NCI-H1436 treated with DMSO at 0.1 percent for 48 hours (cell line): ENCODE measurements around the gene OARD1.
"Not testable (repeated sequence)": the region's sequence is repeated elsewhere in the genome, so short reads cannot be mapped to it uniquely, and the experiment has no call there.

Source experiments
- DNase-seq: peaks from one replicate; lab custom pipeline; 2025; lab: John Stamatoyannopoulos, UW

The OARD1 gene

GRCh38 chr6:41025966-41026530 is 46.1 kb downstream of the OARD1 start:
- no peak for DNase-seq

DNA sequence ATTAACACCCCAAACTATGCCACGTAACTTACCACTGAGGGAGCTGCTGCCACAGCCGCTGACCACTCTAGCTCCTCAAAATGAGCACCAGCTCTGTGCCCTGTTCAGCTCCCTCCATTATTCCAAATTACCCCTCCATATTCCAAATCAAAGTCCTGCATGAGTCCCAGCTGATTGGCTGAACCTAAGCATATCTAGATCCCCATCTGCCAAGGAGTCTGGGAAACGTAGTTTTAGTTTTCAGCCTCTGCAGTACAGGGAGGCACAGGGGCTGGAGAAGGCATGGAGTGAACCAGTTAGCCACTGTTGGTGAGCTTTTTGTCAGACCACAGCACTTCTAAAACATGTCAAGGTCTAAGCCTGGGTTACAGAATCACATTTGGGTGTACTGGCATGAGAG is 49.0 kb downstream of the OARD1 start:
- DNase-seq, result no peak

DNA sequence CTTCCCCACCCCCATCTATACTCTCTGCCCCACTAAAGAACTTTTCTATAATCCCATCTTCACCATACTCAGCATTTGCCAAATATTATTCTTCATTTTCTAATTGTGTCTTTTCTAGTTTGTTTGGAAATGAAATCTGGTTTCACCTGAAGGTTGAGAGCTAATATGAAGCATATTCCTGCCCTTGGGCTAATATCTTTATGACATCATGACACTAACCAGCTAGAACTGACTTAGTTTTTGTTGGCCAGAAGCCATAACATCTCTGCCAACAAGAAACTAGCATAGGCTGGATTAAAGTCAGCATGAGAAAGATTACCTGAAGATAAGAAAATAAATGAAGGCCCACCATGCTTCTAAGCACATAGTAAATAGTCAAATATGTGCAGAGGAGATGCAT is 49.9 kb downstream of the OARD1 start:
- DNase-seq, result no peak

DNA sequence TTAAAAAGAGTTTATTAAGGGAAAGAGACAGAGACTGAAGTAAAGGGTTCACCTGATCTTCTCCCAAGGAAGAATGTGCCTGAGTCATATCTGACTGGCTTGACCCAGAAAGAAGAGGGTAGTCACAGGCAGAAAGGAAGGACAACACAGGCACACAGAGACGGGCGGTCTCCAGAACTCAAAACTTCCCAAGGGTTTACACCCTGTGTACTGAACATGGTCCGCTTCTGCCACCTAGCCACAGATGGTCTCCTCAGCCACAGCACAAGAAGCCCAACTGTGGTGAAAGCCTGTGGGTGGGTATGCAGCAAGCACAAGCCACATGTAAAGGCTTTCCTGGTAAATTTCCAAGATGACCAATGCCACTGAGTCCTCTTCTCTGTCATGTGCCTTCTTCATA is 50.3 kb downstream of the OARD1 start:
- no peak for DNase-seq

DNA sequence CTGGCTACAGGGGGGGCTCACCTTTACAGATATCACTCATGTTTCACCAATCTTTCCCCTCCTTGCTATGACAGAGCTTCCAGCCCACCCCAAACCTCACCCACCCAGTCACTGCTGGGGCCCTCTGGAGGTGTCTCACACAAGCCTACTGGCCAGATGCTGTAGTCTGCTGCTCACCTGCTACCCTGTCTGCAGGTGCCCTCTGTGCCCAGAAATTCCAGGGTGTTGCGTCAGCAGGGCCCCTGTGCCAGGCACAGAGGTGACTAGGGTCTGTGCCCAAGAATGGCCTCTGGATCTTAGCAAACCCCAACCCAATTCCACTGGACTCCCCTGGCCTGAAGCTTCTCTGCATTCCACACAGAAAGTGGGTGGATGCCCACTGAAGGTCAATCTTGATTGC is 54.5 kb downstream of the OARD1 start:
- no peak for DNase-seq

DNA sequence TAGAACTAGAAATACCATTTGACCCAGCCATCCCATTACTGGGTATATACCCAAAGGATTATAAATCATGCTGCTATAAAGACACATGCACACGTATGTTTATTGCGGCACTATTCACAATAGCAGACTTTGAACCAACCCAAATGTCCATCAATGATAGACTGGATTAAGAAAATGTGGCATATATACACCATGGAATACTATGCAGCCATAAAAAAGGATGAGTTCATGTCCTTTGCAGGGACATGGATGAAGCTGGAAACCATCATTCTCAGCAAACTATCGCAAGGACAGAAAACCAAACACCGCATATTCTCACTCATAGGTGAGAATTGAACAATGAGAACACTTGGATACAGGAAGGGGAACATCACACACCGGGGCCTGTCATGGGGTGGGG is 56.3 kb downstream of the OARD1 start:
- not testable (repeated sequence) for DNase-seq

GRCh38 chr6:41014780-41015179 is 57.4 kb downstream of the OARD1 start:
- DNase-seq, result no peak
